Activated T-helper 17 cell treated with anti-CD3 and anti-CD28 coated beads, Interleukin-2, amount 50 U/mL, for 72 hours (primary cell): ENCODE measurements around the gene IQCM. TPM values are rescaled to one million over a fixed set of nuclear protein-coding genes. Genes with fewer than 3 reads are reported as not detected.

Experiments used
- ATAC-seq: fragments of 150-1000 bp; cut with Tn5 transposase; replicated peaks from 2 replicates; pipeline ENCODE4 v1.10.0; 2021; ENCODE audit warnings: mild to moderate bottlenecking, moderate library complexity
- H3K27ac Mint-ChIP-seq: one replicate; pipeline ENCODE4 v1.8.0; 2022; ENCODE audit warnings: mixed read lengths
- H3K27me3 Mint-ChIP-seq: one replicate; pipeline ENCODE4 v1.8.0; 2022; ENCODE audit warnings: mixed read lengths
- H3K36me3 Mint-ChIP-seq: one replicate; pipeline ENCODE4 v1.8.0; 2022; ENCODE audit warnings: low read depth, mild to moderate bottlenecking, mixed read lengths
- H3K4me1 Mint-ChIP-seq: one replicate; pipeline ENCODE4 v1.8.0; 2022; ENCODE audit warnings: mixed read lengths
- H3K4me3 Mint-ChIP-seq: one replicate; pipeline ENCODE4 v1.8.0; 2022; ENCODE audit warnings: mild to moderate bottlenecking, mixed read lengths
- H3K9me3 Mint-ChIP-seq: one replicate; pipeline ENCODE4 v1.8.0; 2022; ENCODE audit warnings: mixed read lengths
- total RNA-seq, 2 donors: library from RNA; stranded (reverse); gene quantifications; one replicate each; pipeline ENCODE4 v1.2.3, GENCODE V29; 2022

Gene IQCM
- total RNA-seq, 2 donors from 2014 or later: not detected

- no peaks in the 10 kb centered on the region for H3K9me3 Mint-ChIP-seq
- no peaks in the 10 kb centered on the region for H3K4me1 Mint-ChIP-seq
- H3K36me3 Mint-ChIP-seq: no peaks in the 10 kb centered on the region
- ATAC-seq: no peak
- H3K4me3 Mint-ChIP-seq: no peak overlapping the region
- no peak overlapping the region for H3K27ac Mint-ChIP-seq
- no peaks in the 10 kb centered on the region for H3K27me3 Mint-ChIP-seq
Measured at GRCh38 chr4:149709640-149710039, 106.0 kb downstream of the IQCM start.

- no peaks in the 10 kb centered on the region for H3K27me3 Mint-ChIP-seq
- H3K36me3 Mint-ChIP-seq: no peaks in the 10 kb centered on the region
- no peak overlapping the region for H3K4me3 Mint-ChIP-seq
- ATAC-seq: no peak
- H3K27ac Mint-ChIP-seq: no peak overlapping the region
- H3K9me3 Mint-ChIP-seq: no peaks in the 10 kb centered on the region
- H3K4me1 Mint-ChIP-seq: no peaks in the 10 kb centered on the region
Measured at GRCh38 chr4:149708513-149709130, 107.0 kb downstream of the IQCM start.

GRCh38 chr4:149707862-149708261 is 107.8 kb downstream of the IQCM start:
- Mint-ChIP-seq H3K9me3 (no peaks in the 10 kb centered on the region), H3K4me3 (no peak overlapping the region), H3K36me3 (no peaks in the 10 kb centered on the region), H3K27ac (no peak overlapping the region), H3K4me1 (no peaks in the 10 kb centered on the region), H3K27me3 (no peaks in the 10 kb centered on the region)
- no peak for ATAC-seq

DNA sequence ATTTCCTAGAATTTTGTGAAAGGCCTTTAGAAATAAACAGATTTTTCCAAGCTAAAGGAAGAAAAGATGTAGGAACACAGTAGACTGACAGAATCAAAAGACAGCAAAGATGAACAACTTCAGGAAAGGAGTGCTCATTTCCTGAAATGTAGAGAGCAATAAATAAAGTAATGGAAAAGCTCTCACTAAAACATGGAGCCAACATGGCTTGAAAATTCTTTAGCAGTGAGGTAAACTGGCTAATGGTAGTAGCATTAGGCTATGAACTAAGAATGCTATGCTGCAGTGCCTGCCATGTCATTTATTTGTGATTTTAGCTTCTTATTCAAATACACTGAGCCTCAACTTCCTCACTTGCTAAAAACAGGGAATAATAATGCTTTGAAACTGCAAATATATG is 108.7 kb downstream of the IQCM start:
- Mint-ChIP-seq H3K36me3 (no peaks in the 10 kb centered on the region), H3K27me3 (no peaks in the 10 kb centered on the region), H3K9me3 (no peaks in the 10 kb centered on the region), H3K4me3 (no peak overlapping the region), H3K4me1 (no peaks in the 10 kb centered on the region), H3K27ac (no peak overlapping the region)
- no peak for ATAC-seq

DNA sequence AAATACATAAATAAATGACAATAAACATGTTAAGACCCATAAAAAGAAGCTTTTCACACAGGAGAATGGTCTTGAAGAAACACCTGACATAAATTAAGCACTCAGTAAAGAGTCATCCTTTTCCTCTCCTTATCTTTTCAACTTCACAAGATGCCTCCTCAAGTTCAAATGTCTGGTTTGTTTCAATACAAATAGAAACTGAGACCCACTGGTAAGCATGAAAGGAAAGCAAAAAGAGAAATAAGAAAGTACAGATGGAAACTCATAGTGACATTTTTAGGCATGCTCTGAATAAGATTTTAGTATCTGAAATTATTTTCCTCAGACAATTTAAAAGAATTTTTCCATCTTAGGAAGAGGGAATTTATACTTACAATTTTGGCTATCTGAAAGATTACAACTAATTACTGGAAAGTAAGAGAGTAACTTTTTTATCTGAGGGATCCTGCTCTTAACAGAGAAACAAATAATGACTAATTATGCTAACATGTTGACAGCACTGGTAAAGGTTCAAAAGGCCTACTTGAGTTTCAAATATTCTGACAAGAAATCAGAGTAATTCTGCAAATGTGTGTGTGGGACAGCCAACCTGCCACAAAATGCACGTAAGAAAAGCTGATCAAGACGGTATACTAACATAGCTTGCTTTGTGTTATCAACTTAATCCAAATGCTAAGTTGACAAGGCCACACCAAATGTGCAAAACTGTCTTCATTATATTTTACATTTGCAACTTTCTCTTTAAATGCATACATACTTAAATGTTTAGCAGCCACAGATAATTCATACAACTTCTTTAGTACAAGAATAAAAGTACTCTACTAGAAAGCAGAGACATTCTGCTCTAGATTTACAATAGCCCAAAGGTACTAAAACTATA is 113.0 kb downstream of the IQCM start:
- no peaks in the 10 kb centered on the region for H3K4me1 Mint-ChIP-seq
- H3K36me3 Mint-ChIP-seq: no peaks in the 10 kb centered on the region
- ATAC-seq: no peak
- H3K4me3 Mint-ChIP-seq: no peak overlapping the region
- H3K27ac Mint-ChIP-seq: no peak overlapping the region
- H3K27me3 Mint-ChIP-seq: no peaks in the 10 kb centered on the region
- H3K9me3 Mint-ChIP-seq: no peaks in the 10 kb centered on the region

DNA sequence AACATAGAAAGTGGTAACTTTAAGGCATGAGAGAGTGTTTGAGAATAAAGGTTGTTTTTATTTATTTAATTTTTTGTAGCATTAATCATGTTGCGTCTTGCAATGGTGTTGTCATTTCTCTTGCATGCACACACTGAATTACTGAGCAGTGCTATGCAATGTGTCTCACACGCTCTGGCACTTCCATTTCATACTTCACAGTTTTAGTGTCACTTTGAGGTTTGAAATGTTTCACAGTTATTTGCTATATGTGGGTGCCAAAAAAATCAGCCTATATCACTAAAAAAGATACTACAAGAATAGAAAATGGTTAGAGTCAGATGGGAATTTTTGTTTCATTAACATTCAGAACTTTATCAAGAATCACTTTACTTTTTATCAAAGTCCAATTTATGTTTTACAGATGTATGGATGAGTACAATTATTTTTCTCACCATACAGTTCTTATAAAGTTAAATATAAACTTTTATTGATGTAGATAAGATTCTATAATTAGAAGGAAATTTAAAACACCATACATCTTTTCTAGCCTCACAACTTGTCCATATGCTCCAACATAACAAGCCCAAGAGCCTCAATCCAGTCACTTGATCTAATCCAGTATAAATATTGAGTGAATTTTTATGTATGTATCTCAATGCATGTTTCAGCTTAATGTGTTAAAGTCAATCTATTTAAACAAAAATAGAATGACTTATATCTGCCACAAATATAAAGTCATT is 114.0 kb downstream of the IQCM start:
- no peaks in the 10 kb centered on the region for H3K4me1 Mint-ChIP-seq
- no peak for ATAC-seq
- no peak overlapping the region for H3K27ac Mint-ChIP-seq
- no peaks in the 10 kb centered on the region for H3K36me3 Mint-ChIP-seq
- no peaks in the 10 kb centered on the region for H3K9me3 Mint-ChIP-seq
- no peaks in the 10 kb centered on the region for H3K27me3 Mint-ChIP-seq
- H3K4me3 Mint-ChIP-seq: no peak overlapping the region

GRCh38 chr4:149700272-149700671 is 115.4 kb downstream of the IQCM start:
- Mint-ChIP-seq H3K27ac (no peak overlapping the region), H3K27me3 (no peaks in the 10 kb centered on the region), H3K4me1 (no peaks in the 10 kb centered on the region), H3K4me3 (no peak overlapping the region), H3K36me3 (no peaks in the 10 kb centered on the region), H3K9me3 (no peaks in the 10 kb centered on the region)
- no peak for ATAC-seq

DNA sequence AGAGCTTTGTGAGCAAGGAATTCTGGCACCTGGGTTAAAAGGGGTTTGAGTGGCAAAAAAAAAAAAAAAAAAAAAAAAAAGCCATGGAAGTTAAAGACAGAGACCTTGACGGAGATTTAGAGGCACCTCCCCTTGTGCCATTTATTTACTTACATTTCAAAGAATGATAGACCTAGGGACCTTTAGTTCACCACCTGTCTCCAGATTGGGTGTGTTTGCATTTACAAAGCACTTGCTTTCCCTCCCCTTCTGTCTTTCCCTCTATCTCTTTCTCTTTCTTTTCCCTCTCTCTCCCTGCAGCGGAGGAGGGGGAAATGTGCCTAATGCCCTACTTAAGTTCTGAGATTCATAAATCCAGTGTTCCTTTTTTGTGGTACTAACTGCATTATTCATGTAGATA is 116.0 kb downstream of the IQCM start:
- no peak overlapping the region for H3K4me3 Mint-ChIP-seq
- no peaks in the 10 kb centered on the region for H3K4me1 Mint-ChIP-seq
- no peaks in the 10 kb centered on the region for H3K36me3 Mint-ChIP-seq

DNA sequence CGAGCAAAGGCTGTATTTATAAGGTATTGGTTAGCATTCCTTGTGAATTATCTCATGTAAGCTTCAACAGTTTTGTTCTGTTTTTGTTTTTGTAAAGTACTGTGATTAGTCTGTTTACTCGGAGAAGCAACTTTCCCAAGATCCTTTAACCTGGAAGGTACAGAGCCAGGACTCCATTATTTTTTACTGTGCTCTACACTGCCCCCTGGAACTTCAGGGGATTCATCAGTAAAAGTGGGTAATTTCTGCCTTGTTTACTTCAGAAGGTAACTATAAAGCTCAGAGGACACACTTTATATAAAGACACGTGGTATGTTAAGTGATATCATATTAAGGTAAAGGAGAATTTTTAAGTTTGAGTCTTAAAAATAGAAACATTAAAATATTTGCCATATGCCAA is 124.9 kb downstream of the IQCM start:
- ATAC-seq: no peak
- Mint-ChIP-seq H3K9me3 (no peaks in the 10 kb centered on the region), H3K4me3 (no peak overlapping the region), H3K27me3 (no peaks in the 10 kb centered on the region), H3K4me1 (no peaks in the 10 kb centered on the region), H3K36me3 (no peaks in the 10 kb centered on the region), H3K27ac (no peak overlapping the region)

More for the DNA sequence above, 116.0 kb downstream of the IQCM start:
- Mint-ChIP-seq H3K9me3 (no peaks in the 10 kb centered on the region), H3K27ac (no peak overlapping the region), H3K27me3 (no peaks in the 10 kb centered on the region)
- no peak for ATAC-seq

DNA sequence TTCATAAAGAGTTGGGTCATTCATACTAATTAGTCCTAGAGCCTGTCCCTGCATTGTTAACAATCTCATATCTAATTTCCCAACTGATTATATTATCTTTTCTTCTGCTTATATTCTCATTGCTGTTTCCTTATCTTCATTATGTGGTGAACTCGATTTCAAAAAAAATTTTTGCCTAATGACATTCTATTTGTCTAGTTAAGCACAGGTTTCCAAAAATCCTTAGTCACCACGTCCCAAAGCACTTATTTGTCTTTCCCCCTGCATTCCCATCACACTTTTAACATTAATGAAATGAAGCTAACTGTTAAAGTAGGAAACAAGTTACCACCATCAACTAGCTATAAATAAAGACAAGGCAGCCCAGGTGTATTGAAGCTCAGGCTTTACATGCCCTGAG is 131.1 kb downstream of the IQCM start:
- no peaks in the 10 kb centered on the region for H3K9me3 Mint-ChIP-seq
- no peaks in the 10 kb centered on the region for H3K4me1 Mint-ChIP-seq
- no peak overlapping the region for H3K4me3 Mint-ChIP-seq
- H3K27me3 Mint-ChIP-seq: no peaks in the 10 kb centered on the region
- H3K36me3 Mint-ChIP-seq: no peaks in the 10 kb centered on the region
- ATAC-seq: no peak
- H3K27ac Mint-ChIP-seq: no peak overlapping the region

DNA sequence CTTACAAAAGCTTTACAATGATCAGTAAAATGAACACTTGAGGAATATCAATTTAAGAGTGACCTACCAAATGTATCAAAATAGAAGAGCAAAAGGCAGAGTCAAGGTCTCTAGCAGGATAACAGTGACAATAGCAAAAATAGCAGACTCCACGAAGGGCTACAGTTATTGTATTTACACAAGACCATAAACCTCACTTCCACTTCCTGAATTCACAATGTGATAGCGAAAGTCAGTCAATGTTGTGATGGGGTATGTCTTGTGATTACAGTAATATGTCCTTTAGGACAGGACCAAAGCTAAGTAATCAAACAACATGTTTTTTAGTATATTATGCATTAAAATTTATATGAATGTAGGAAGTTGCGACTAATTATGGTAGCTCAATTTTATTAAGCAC is 139.6 kb downstream of the IQCM start:
- Mint-ChIP-seq H3K27me3 (no peaks in the 10 kb centered on the region), H3K36me3 (no peaks in the 10 kb centered on the region), H3K4me3 (no peak overlapping the region), H3K4me1 (no peaks in the 10 kb centered on the region), H3K9me3 (peaks cover 17% of the 10 kb centered on the region), H3K27ac (no peak overlapping the region)
- no peak for ATAC-seq

DNA sequence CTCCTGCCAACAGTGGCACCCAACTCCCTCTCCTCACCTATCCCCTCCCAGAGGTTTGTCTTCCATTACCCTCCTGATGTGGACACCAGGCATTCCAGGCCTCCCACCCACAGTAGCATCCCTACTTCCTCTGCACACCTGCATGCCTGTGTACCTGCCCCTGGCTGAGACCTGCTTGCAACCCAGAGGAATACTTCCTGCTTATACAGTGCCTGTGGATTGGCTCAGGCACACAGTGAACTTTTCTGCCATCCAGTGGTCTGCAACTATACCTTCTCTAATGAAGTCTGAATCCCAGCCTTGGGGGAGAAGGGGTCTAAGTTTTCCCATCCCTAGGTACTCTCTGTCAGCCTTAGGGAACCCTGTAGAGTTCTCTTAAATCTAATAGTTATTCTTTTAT is 169.9 kb downstream of the IQCM start:
- no peaks in the 10 kb centered on the region for H3K4me1 Mint-ChIP-seq
- peaks cover 6% of the 10 kb centered on the region for H3K9me3 Mint-ChIP-seq
- H3K36me3 Mint-ChIP-seq: no peaks in the 10 kb centered on the region

DNA sequence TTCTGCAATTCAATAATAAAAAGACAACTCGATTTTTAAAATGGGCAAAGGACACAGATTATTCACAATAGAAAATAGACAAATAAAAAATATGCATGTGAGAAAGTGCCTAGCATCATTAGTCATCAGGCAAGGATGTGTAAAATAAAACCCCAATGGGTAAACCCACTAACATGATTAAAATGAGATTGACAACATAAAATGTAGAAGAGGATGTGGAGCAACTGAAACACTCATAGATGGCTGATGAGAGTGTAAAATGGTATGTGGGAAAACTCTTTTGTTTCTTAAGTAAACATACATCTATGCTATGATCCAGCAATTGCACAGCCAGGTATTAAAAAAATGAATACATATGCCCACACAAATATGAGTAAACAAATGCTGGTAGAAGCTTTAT is 177.6 kb downstream of the IQCM start:
- Mint-ChIP-seq H3K36me3 (no peaks in the 10 kb centered on the region), H3K27ac (no peak overlapping the region), H3K27me3 (no peaks in the 10 kb centered on the region), H3K4me3 (no peak overlapping the region), H3K9me3 (peaks cover 5% of the 10 kb centered on the region), H3K4me1 (no peaks in the 10 kb centered on the region)
- no peak for ATAC-seq

More for the DNA sequence above, 169.9 kb downstream of the IQCM start:
- Mint-ChIP-seq H3K27ac (no peak overlapping the region), H3K4me3 (no peak overlapping the region), H3K27me3 (no peaks in the 10 kb centered on the region)
- no peak for ATAC-seq

- Mint-ChIP-seq H3K4me3 (no peak overlapping the region), H3K9me3 (peaks cover 5% of the 10 kb centered on the region)
Measured at GRCh38 chr4:149634368-149634767, 181.3 kb downstream of the IQCM start.

GRCh38 chr4:149631629-149632028 is 184.0 kb downstream of the IQCM start:
- Mint-ChIP-seq H3K36me3 (no peaks in the 10 kb centered on the region), H3K4me3 (no peak overlapping the region), H3K9me3 (peaks cover 8% of the 10 kb centered on the region), H3K4me1 (no peaks in the 10 kb centered on the region), H3K27me3 (no peaks in the 10 kb centered on the region), H3K27ac (no peak overlapping the region)
- no peak for ATAC-seq

More at GRCh38 chr4:149634368-149634767, 181.3 kb downstream of the IQCM start:
- no peaks in the 10 kb centered on the region for H3K36me3 Mint-ChIP-seq
- H3K27me3 Mint-ChIP-seq: no peaks in the 10 kb centered on the region
- ATAC-seq: no peak
- H3K4me1 Mint-ChIP-seq: no peaks in the 10 kb centered on the region
- H3K27ac Mint-ChIP-seq: no peak overlapping the region
